H1 (cell line): ENCODE data around the gene FGGY.

ENCODE experiments used
- CEBPB ChIP-seq: IDR thresholded peaks from 2 replicates; pipeline ENCODE4 v1.6.1; 2012; ENCODE audit warnings: low read depth, low read length
- GTF2F1 ChIP-seq: IDR thresholded peaks from 2 replicates; pipeline ENCODE4 v1.6.1; 2012; ENCODE audit warnings: low read depth, low read length, improper control_type of control experiment, borderline replicate concordance
- JUND ChIP-seq: IDR thresholded peaks from 2 replicates; pipeline ENCODE4 v1.6.1; 2011; ENCODE audit warnings: mild to moderate bottlenecking, improper control_type of control experiment, low read length
- MAX ChIP-seq: IDR thresholded peaks from 2 replicates; pipeline ENCODE4 v1.6.1; 2012; ENCODE audit warnings: inconsistent platforms
- NANOG ChIP-seq: IDR thresholded peaks from 2 replicates; pipeline ENCODE4 v1.6.1; 2011; ENCODE audit warnings: low read length, low read depth, mild to moderate bottlenecking, inconsistent platforms; ENCODE audit not compliant: insufficient read depth, poor library complexity, severe bottlenecking
- YY1 ChIP-seq: IDR thresholded peaks from 2 replicates; pipeline ENCODE4 v1.6.1; 2011; ENCODE audit warnings: low read depth, mild to moderate bottlenecking, low read length

DNA sequence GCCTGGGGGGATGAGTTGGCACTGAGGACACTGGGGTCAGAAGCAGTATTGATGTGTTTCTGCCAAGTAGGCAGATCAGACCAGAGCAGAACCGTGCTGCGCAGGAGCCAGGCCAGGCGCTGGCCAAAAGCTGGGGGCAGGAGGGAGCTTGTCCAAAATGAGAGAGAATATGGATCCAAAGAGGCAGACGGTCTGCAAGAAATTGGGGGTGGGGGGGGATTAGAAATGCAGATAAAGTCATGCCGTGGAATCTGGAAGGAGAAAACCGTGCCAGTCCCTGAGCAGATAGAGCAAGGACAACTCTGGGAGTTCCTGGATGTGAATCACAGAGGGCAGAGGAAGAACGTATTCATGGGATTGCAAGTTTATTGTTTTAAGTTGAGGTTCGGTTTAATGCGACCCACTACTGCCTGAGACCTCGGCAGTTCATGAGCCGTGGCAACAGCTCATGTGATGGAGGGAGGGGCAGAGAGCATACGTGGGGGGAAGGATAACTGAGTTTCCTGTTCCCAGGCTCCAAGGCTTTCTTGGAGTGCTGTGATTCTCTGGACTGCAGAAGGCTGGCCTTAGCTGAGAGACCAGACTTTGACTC lies 224.0 kb downstream of the FGGY start:
- TF ChIP-seq NANOG (no peak), YY1 (no peak), GTF2F1 (no peak), JUND (no peak), CEBPB (no peak), MAX (no peak)
